Testis (tissue), 3 donors: ENCODE measurements around the gene RAPSN. TPM values are rescaled to one million over a fixed set of nuclear protein-coding genes. Genes with fewer than 3 reads are reported as not detected.
A peak's percentile ranks its signal among the peaks of the same experiment; 100 is the strongest.

Source experiments
- DNase-seq: peaks from one replicate; pipeline ENCODE4 v3.0.0-alpha.2; 2019
- H3K27ac ChIP-seq, 2 donors: fragments of 200-600 bp; sonication (generic); one replicate each; pipeline ENCODE4 v1.5.1; 2019
- H3K27me3 ChIP-seq: fragments of 200-600 bp; sonication (generic); one replicate; pipeline ENCODE4 v1.5.1; 2019
- H3K36me3 ChIP-seq: fragments of 200-600 bp; sonication (generic); one replicate; pipeline ENCODE4 v1.5.1; 2017; ENCODE audit warnings: low read depth; ENCODE audit errors: missing control alignments
- H3K4me1 ChIP-seq: fragments of 200-600 bp; sonication (generic); one replicate; pipeline ENCODE4 v1.5.1; 2019
- H3K4me3 ChIP-seq, 2 donors: fragments of 200-600 bp; sonication (generic); one replicate each; pipeline ENCODE4 v1.5.1; 2017 to 2019
- H3K9me3 ChIP-seq: fragments of 200-600 bp; sonication (generic); one replicate; pipeline ENCODE4 v1.5.1; 2017
- CTCF ChIP-seq, 3 experiments: fragments of 450-650 bp in 2 of 3; fragments of 200-600 bp in 1 of 3; sonication (generic) in 1 of 3; IDR thresholded peaks; one replicate each; pipeline ENCODE4 v1.5.1; 2016 to 2019; ENCODE audit warnings: antibody characterized with exemption in 3 of 3, mild to moderate bottlenecking in 2 of 3, moderate library complexity in 1 of 3
- POLR2A ChIP-seq: fragments of 450-650 bp; IDR thresholded peaks from one replicate; pipeline ENCODE4 v1.6.1; 2017; ENCODE audit warnings: antibody characterized with exemption, mild to moderate bottlenecking, moderate library complexity
- WGBS, 2 donors: methylation state at CpG; one replicate each; pipeline ENCODE4 v1.1.5; 2018; 5-methylcytosine and 5-hydroxymethylcytosine counted together
- intact Hi-C: fragments of 100-400 bp; cut with DNase I; formaldehyde crosslinking; loops from one replicate; pipeline ENCODE4 v1.15.1; 2023; ENCODE audit warnings: low total_unique reads
- polyA plus RNA-seq: library from polyadenylated mRNA; stranded (reverse); fragments of 350-450 nt; fragmentation: Illumina TruSeq; extraction: RNeasy Lipid Tissue Mini Kit (QIAGEN cat#74804); gene quantifications from one replicate; pipeline ENCODE4 v1.2.3, GENCODE V29; 2014; ENCODE audit warnings: low read depth, low replicate concordance; ENCODE audit not compliant: insufficient read depth
- total RNA-seq, 2 donors: library from RNA; depleted of rRNA; stranded (reverse); fragments of >200 nt; gene quantifications; one replicate each; pipeline ENCODE4 v1.2.3, GENCODE V29; 2016

RAPSN gene
- total and polyA plus RNA-seq, 3 donors from 2014 or later: 0.19 to 0.65 (median 0.63) TPM

GRCh38 chr11:47426062-47426956, 22.6 kb downstream of the RAPSN start, which contains the start of gene PSMC3:
PSMC3 (minus strand) TSS chr11:47426439; CDS start chr11:47426279, 160 bp downstream.
- intact Hi-C loops: no loop called here
- Histone ChIP-seq H3K4me1 (peaks cover 8% of the 10 kb centered on the region), H3K27ac (peak within 1 kb of the TSS; percentile 87 to 90), H3K9me3 (no peaks in the 10 kb centered on the region), H3K4me3 (peak within 1 kb of the TSS; percentile 76 to 95), H3K36me3 (no peaks in the 10 kb centered on the region), H3K27me3 (no peaks in the 10 kb centered on the region)
- no peak for TF ChIP-seq CTCF (IDR thresholded peaks at IDR 0.05)
- no peak for TF ChIP-seq POLR2A
- 1% methylated on average over 57 to 62 of the region's 62 CpGs for WGBS, 2 donors
- DNase-seq: peak; percentile 99

- Histone ChIP-seq H3K36me3 (no peaks in the 10 kb centered on the region), H3K9me3 (no peaks in the 10 kb centered on the region), H3K4me1 (peaks cover 8% of the 10 kb centered on the region), H3K4me3 (peak overlapping the region; percentile 76 to 95), H3K27me3 (no peaks in the 10 kb centered on the region), H3K27ac (peak overlapping the region; percentile 87 to 90)
- no peak for TF ChIP-seq POLR2A
- TF ChIP-seq CTCF (IDR thresholded peaks at IDR 0.05): no peak
- 1% methylated on average over 14 of the region's 14 CpGs for WGBS, 2 donors
- DNase-seq: no peak
- intact Hi-C loops: no loop called here
These were observed 23.3 kb downstream of the RAPSN start for GRCh38 chr11:47425611-47426010.

GRCh38 chr11:47418454-47419259, 30.3 kb downstream of the RAPSN start:
- H3K4me3 ChIP-seq: no peak overlapping the region
- TF ChIP-seq POLR2A (no peak), CTCF (IDR thresholded peaks at IDR 0.05) (no peak)
- WGBS, 2 donors: 70 to 84% methylated on average over 19 to 23 of the region's 23 CpGs
- no peak overlapping the region for H3K27ac ChIP-seq
- H3K36me3 ChIP-seq: no peaks in the 10 kb centered on the region
- H3K27me3 ChIP-seq: no peaks in the 10 kb centered on the region
- peaks cover 15% of the 10 kb centered on the region for H3K4me1 ChIP-seq
- intact Hi-C loops: no loop called here
- H3K9me3 ChIP-seq: no peaks in the 10 kb centered on the region
- no peak for DNase-seq

- H3K4me1 ChIP-seq: peaks cover 19% of the 10 kb centered on the region
- no peak for TF ChIP-seq POLR2A
- TF ChIP-seq CTCF (IDR thresholded peaks at IDR 0.05): no peak
- H3K4me3 ChIP-seq: no peak overlapping the region
- H3K27me3 ChIP-seq: no peaks in the 10 kb centered on the region
- no peaks in the 10 kb centered on the region for H3K36me3 ChIP-seq
- no peak overlapping the region for H3K27ac ChIP-seq
- H3K9me3 ChIP-seq: no peaks in the 10 kb centered on the region
- no peak for DNase-seq
- 76 to 91% methylated on average over 2 to 6 of the region's 6 CpGs for WGBS, 2 donors
- intact Hi-C loops: no loop called here
These were observed 31.2 kb downstream of the RAPSN start for GRCh38 chr11:47417712-47418111.
